Measurements from ENCODE around the gene RNGTT. TPM values are rescaled to one million over a fixed set of nuclear protein-coding genes. Genes with fewer than 3 reads are reported as not detected.

Gene RNGTT
- total and polyA plus RNA-seq, 7 donors, result 3.0 to 14.7 (median 10.0) TPM

DNA sequence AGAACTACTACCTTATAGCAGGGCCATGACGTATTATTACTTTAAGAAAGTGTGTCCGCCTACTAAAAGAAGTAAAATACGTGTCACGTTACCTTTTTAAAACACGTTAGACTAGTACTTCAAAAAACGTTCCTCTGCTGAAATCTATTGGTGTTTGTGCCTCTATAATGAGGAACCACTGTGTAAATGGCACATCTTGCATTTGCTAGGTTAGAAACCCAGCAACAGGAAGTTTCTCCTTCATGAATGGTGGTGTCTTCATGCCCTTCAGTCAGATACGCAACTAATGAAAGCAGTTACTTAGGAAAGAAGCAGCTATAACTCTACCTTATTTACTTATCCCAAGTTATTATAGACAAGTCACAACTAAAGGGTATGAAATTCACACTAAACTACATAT, 343.5 kb downstream of the RNGTT start:
- H3K27me3 ChIP-seq, result no peaks in the 10 kb centered on the region
- H3K4me3 ChIP-seq, result no peak overlapping the region
- no peak for DNase-seq
- H3K27ac ChIP-seq, result no peak overlapping the region
- intact Hi-C loops (cut with DNase I), result no loop called here
- TF ChIP-seq, protein P1, sequence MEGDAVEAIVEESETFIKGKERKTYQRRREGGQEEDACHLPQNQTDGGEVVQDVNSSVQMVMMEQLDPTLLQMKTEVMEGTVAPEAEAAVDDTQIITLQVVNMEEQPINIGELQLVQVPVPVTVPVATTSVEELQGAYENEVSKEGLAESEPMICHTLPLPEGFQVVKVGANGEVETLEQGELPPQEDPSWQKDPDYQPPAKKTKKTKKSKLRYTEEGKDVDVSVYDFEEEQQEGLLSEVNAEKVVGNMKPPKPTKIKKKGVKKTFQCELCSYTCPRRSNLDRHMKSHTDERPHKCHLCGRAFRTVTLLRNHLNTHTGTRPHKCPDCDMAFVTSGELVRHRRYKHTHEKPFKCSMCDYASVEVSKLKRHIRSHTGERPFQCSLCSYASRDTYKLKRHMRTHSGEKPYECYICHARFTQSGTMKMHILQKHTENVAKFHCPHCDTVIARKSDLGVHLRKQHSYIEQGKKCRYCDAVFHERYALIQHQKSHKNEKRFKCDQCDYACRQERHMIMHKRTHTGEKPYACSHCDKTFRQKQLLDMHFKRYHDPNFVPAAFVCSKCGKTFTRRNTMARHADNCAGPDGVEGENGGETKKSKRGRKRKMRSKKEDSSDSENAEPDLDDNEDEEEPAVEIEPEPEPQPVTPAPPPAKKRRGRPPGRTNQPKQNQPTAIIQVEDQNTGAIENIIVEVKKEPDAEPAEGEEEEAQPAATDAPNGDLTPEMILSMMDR (IDR thresholded peaks at IDR 0.05), result no peak
- TF ChIP-seq POLR2A (IDR thresholded peaks at IDR 0.05), result no peak
- no peak for TF ChIP-seq POLR2AphosphoS5 (IDR thresholded peaks at IDR 0.05)
- no peak for TF ChIP-seq EP300 (IDR thresholded peaks at IDR 0.05)
- H3K36me3 ChIP-seq, result no peaks in the 10 kb centered on the region
- H3K9me3 ChIP-seq, result no peaks in the 10 kb centered on the region
- 91 to 94% methylated on average over 7 of the region's 7 CpGs for WGBS, 2 donors
- no peaks in the 10 kb centered on the region for H3K4me1 ChIP-seq

- H3K9me3 ChIP-seq, result no peaks in the 10 kb centered on the region
- TF ChIP-seq POLR2A (IDR thresholded peaks at IDR 0.05), result no peak
- no peak for TF ChIP-seq POLR2AphosphoS5 (IDR thresholded peaks at IDR 0.05)
- TF ChIP-seq, protein P1 (IDR thresholded peaks at IDR 0.05), result no peak
- TF ChIP-seq EP300 (IDR thresholded peaks at IDR 0.05), result no peak
- intact Hi-C loops (cut with DNase I), result no loop called here
- no peak overlapping the region for H3K4me3 ChIP-seq
- H3K36me3 ChIP-seq, result no peaks in the 10 kb centered on the region
- H3K27me3 ChIP-seq, result no peaks in the 10 kb centered on the region
- WGBS, 2 donors, result 68 to 91% methylated on average over 1 of the region's 1 CpG
- H3K27ac ChIP-seq, result no peak overlapping the region
- H3K4me1 ChIP-seq, result peaks cover 0 to 16% (median 3%) of the 10 kb centered on the region in 4 donors
- DNase-seq, result no peak
Observed at GRCh38 chr6:88616380-88616779, 347.0 kb downstream of the RNGTT start.

GRCh38 chr6:88614316-88614877, 349.0 kb downstream of the RNGTT start:
- WGBS, 2 donors, result 83 to 94% methylated on average over 3 of the region's 3 CpGs

GRCh38 chr6:88612631-88613030, 350.8 kb downstream of the RNGTT start:
- H3K4me3 ChIP-seq, result no peak overlapping the region
- no peak overlapping the region for H3K27ac ChIP-seq
- no peak for TF ChIP-seq POLR2A (IDR thresholded peaks at IDR 0.05)
- TF ChIP-seq, protein P1 (IDR thresholded peaks at IDR 0.05), result no peak
- 69 to 94% methylated on average over 5 of the region's 5 CpGs for WGBS, 2 donors
- DNase-seq, result no peak
- H3K4me1 ChIP-seq, result peaks cover 0 to 17% (median 3%) of the 10 kb centered on the region in 4 donors
- intact Hi-C loops (cut with DNase I), result no loop called here
- no peaks in the 10 kb centered on the region for H3K9me3 ChIP-seq
- H3K27me3 ChIP-seq, result no peaks in the 10 kb centered on the region
- no peaks in the 10 kb centered on the region for H3K36me3 ChIP-seq

More at GRCh38 chr6:88614316-88614877, 349.0 kb downstream of the RNGTT start:
- no peak overlapping the region for H3K27ac ChIP-seq
- TF ChIP-seq POLR2AphosphoS5 (IDR thresholded peaks at IDR 0.05) (no peak), POLR2A (IDR thresholded peaks at IDR 0.05) (no peak), EP300 (IDR thresholded peaks at IDR 0.05) (no peak)
- TF ChIP-seq, protein P1 (IDR thresholded peaks at IDR 0.05), result no peak
- H3K4me1 ChIP-seq, result peaks cover 0 to 17% (median 3%) of the 10 kb centered on the region in 4 donors
- no peaks in the 10 kb centered on the region for H3K27me3 ChIP-seq
- no peaks in the 10 kb centered on the region for H3K36me3 ChIP-seq
- no peaks in the 10 kb centered on the region for H3K9me3 ChIP-seq
- intact Hi-C loops (cut with DNase I), result no loop called here
- DNase-seq, result no peak
- H3K4me3 ChIP-seq, result no peak overlapping the region

GRCh38 chr6:88611721-88612120, 351.7 kb downstream of the RNGTT start:
- no peaks in the 10 kb centered on the region for H3K9me3 ChIP-seq
- intact Hi-C loops (cut with DNase I), result no loop called here
- no peak for TF ChIP-seq POLR2AphosphoS5 (IDR thresholded peaks at IDR 0.05)
- TF ChIP-seq EP300 (IDR thresholded peaks at IDR 0.05), result no peak
- TF ChIP-seq, protein P1 (IDR thresholded peaks at IDR 0.05), result no peak
- no peak for TF ChIP-seq POLR2A (IDR thresholded peaks at IDR 0.05)
- no peak overlapping the region for H3K4me3 ChIP-seq
- H3K36me3 ChIP-seq, result no peaks in the 10 kb centered on the region
- 75 to 93% methylated on average over 4 of the region's 4 CpGs for WGBS, 2 donors
- peaks cover 0 to 17% (median 3%) of the 10 kb centered on the region in 4 donors for H3K4me1 ChIP-seq
- no peak for DNase-seq
- H3K27ac ChIP-seq, result no peak overlapping the region
- H3K27me3 ChIP-seq, result no peaks in the 10 kb centered on the region
